SK-N-SH (cell line): ENCODE measurements around the gene TULP4. TPM values are rescaled to one million over a fixed set of nuclear protein-coding genes. Genes with fewer than 3 reads are reported as not detected.
"Not testable (repeated sequence)": the region's sequence is repeated elsewhere in the genome, so short reads cannot be mapped to it uniquely, and the experiment has no call there.

Source experiments
- CTCF ChIA-PET: fragments of 300-600, 350-600 bp; formaldehyde crosslinking; extraction: SDS; loops from one replicate; lab custom pipeline; 2021; lab: Yijun Ruan, JAX
- POLR2A ChIA-PET: fragments of 350-600 bp; sonication (Branson Sonifier 250); formaldehyde crosslinking; extraction: SDS; loops from one replicate; lab custom pipeline; 2020; ENCODE audit warnings: antibody characterized with exemption, inconsistent platforms; lab: Yijun Ruan, JAX
- DNase-seq: peaks from one replicate; pipeline ENCODE4 v3.0.0; 2012
- H2AFZ ChIP-seq: fragments of 200-600 bp; sonication (generic); 2 replicates; pipeline ENCODE4 v1.8.1; 2016; ENCODE audit warnings: antibody characterized with exemption, mild to moderate bottlenecking, low read depth
- H3F3A ChIP-seq: fragments of 200-600 bp; sonication (generic); replicated peaks from 2 replicates; pipeline ENCODE3; 2016; ENCODE audit warnings: antibody characterized with exemption, mild to moderate bottlenecking; ENCODE audit not compliant: insufficient read depth
- H3K27ac ChIP-seq, 2 experiments: fragments of 200-500 bp in 1 of 2; fragments of 200-600 bp in 1 of 2; sonication (Bioruptor generic) in 1 of 2; sonication (generic), shearing (Covaris generic) in 1 of 2; 2 replicates each; pipeline versions ENCODE4 v1.5.1 to v1.6.1; 2014 to 2016; ENCODE audit warnings: low read depth in 2 of 2, inconsistent platforms in 1 of 2, low read length in 1 of 2, mild to moderate bottlenecking in 1 of 2, mixed read lengths in 1 of 2
- H3K27me3 ChIP-seq: fragments of 200-600 bp; sonication (generic), shearing (Covaris generic); 2 replicates; pipeline ENCODE4 v1.6.1; 2016; ENCODE audit warnings: mixed run types; ENCODE audit not compliant: insufficient read depth
- H3K36me3 ChIP-seq, 2 experiments: fragments of 200-500 bp in 1 of 2; fragments of 200-600 bp in 1 of 2; sonication (Bioruptor generic) in 1 of 2; sonication (generic) in 1 of 2; replicated peaks in 1 of 2; 2 replicates each; pipeline versions ENCODE3 to v1.5.1; 2014 to 2016; ENCODE audit warnings: low read length in 1 of 2, mild to moderate bottlenecking in 1 of 2; ENCODE audit not compliant: insufficient read depth in 2 of 2, control insufficient read depth in 1 of 2
- H3K4me1 ChIP-seq, 2 experiments: fragments of 200-500 bp in 1 of 2; fragments of 200-600 bp in 1 of 2; sonication (Bioruptor generic) in 1 of 2; sonication (generic), shearing (Covaris generic) in 1 of 2; 2 replicates each; pipeline versions ENCODE4 v1.5.1 to v1.6.1; 2014 to 2016; ENCODE audit warnings: low read depth in 1 of 2, low read length in 1 of 2, mixed run types in 1 of 2; ENCODE audit not compliant: insufficient read depth in 2 of 2, control insufficient read depth in 1 of 2
- H3K4me2 ChIP-seq: fragments of 200-600 bp; sonication (generic), shearing (Covaris generic); 2 replicates; pipeline ENCODE4 v1.6.1; 2017; ENCODE audit warnings: mixed run types
- H3K4me3 ChIP-seq, 2 experiments: fragments of 200-500 bp in 1 of 2; fragments of 200-600 bp in 1 of 2; sonication (Bioruptor generic) in 1 of 2; sonication (generic), shearing (Covaris generic) in 1 of 2; 2 replicates each; pipeline versions ENCODE4 v1.5.1 to v1.8.1; 2014 to 2016; ENCODE audit warnings: low read depth in 2 of 2, inconsistent platforms in 1 of 2, low read length in 1 of 2, mild to moderate bottlenecking in 1 of 2, mixed read lengths in 1 of 2, moderate library complexity in 1 of 2
- H3K79me2 ChIP-seq: fragments of 200-600 bp; sonication (generic); 2 replicates; pipeline ENCODE4 v1.8.1; 2017; ENCODE audit warnings: mild to moderate bottlenecking; ENCODE audit not compliant: insufficient read depth
- H3K9ac ChIP-seq: fragments of 200-600 bp; sonication (generic); 2 replicates; pipeline ENCODE4 v1.6.1; 2017; ENCODE audit warnings: mixed run types
- H3K9me2 ChIP-seq: fragments of 200-600 bp; sonication (generic); 2 replicates; pipeline ENCODE4 v1.6.1; 2017; ENCODE audit warnings: mixed run types
- H3K9me3 ChIP-seq: fragments of 200-600 bp; sonication (generic); 2 replicates; pipeline ENCODE4 v1.6.1; 2017; ENCODE audit warnings: mixed run types, mild to moderate bottlenecking, moderate library complexity
- H4K20me1 ChIP-seq: fragments of 200-600 bp; sonication (generic); 2 replicates; pipeline ENCODE4 v1.6.1; 2017; ENCODE audit warnings: mild to moderate bottlenecking, mixed run types; ENCODE audit not compliant: insufficient read depth
- EP300 ChIP-seq, 2 experiments: IDR thresholded peaks; 2 replicates each; pipeline versions ENCODE4 v1.4.0 to v1.6.1; 2012; ENCODE audit warnings: borderline replicate concordance in 1 of 2, low read depth in 1 of 2, low read length in 1 of 2
- EZH2phosphoT487 ChIP-seq: fragments of 200-600 bp; sonication (generic); IDR thresholded peaks from 2 replicates; pipeline ENCODE4 v1.6.1; 2017; ENCODE audit warnings: low read depth, mixed run types, mild to moderate bottlenecking, antibody characterized with exemption, moderate library complexity, borderline replicate concordance
- FOXM1 ChIP-seq: IDR thresholded peaks from 2 replicates; pipeline ENCODE4 v1.4.0; 2012; ENCODE audit warnings: low read depth, mild to moderate bottlenecking
- GABPA ChIP-seq: IDR thresholded peaks from 2 replicates; pipeline ENCODE4 v1.4.0; 2012; ENCODE audit warnings: low read depth, mild to moderate bottlenecking
- PBX3 ChIP-seq: IDR thresholded peaks from 2 replicates; pipeline ENCODE4; 2012
- POLR2AphosphoS5 ChIP-seq: IDR thresholded peaks from 2 replicates; pipeline ENCODE4 v1.6.1; 2012; ENCODE audit warnings: low read depth, low read length
- RAD21 ChIP-seq: IDR thresholded peaks from 2 replicates; pipeline ENCODE4 v1.6.1; 2012; ENCODE audit warnings: mild to moderate bottlenecking, low read length
- RCOR1 ChIP-seq: fragments of 150-350 bp; IDR thresholded peaks from 2 replicates; pipeline ENCODE4 v1.6.1; 2017; ENCODE audit warnings: antibody characterized with exemption, low read length
- USF2 ChIP-seq: fragments of 150-350 bp; IDR thresholded peaks from 2 replicates; pipeline ENCODE4 v1.6.1; 2017; ENCODE audit warnings: antibody characterized with exemption, low read length, low read depth, borderline replicate concordance
- WGBS: methylation state at CpG from one replicate; pipeline ENCODE4 v1.1.6; 2017; ENCODE audit warnings: low lambda C conversion rate; 5-methylcytosine and 5-hydroxymethylcytosine counted together
- polyA plus RNA-seq, 3 experiments: library from polyadenylated mRNA; depleted of rRNA; stranded (reverse); fragments of >200 nt; gene quantifications; 2 replicates each; pipeline ENCODE4 v1.2.3, GENCODE V29; 2012
- TF ChIP-seq, protein P1 (sequence below): fragments of 150-350 bp; IDR thresholded peaks from 2 replicates; pipeline ENCODE4 v1.6.1; 2016; ENCODE audit warnings: mild to moderate bottlenecking, low read depth, low read length
- TF ChIP-seq, protein P2 (sequence below): IDR thresholded peaks from 2 replicates; pipeline ENCODE4 v1.6.1; 2012; ENCODE audit warnings: mild to moderate bottlenecking, low read depth, low read length, moderate library complexity

The TULP4 gene
- polyA plus RNA-seq, 1 of the 3 experiments (the other 2 are of a cell fraction), result 5.9 TPM

DNA sequence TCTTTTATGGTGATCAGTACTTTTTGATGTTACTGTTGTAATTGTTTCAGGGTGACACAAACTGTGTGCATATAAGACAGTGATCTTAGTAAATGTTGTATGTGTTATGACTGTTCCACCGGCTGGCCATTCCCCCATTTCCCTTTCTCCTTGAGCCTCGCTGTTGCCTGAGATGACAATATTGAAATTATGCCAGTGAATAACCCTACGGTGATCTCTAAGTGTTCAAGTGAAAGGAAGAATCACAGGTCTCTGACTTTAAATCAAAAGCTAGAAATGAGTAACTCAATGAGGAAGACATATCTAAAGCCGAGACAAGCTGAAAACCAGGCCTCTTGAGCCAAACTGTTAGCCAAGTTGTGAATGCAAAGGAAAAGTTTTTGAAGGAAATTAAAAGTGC is 32.3 kb downstream of the TULP4 start:
- Histone ChIP-seq H3K79me2 (peaks cover 65% of the 10 kb centered on the region), H3K9me2 (no peaks in the 10 kb centered on the region)
- TF ChIP-seq, protein P1, sequence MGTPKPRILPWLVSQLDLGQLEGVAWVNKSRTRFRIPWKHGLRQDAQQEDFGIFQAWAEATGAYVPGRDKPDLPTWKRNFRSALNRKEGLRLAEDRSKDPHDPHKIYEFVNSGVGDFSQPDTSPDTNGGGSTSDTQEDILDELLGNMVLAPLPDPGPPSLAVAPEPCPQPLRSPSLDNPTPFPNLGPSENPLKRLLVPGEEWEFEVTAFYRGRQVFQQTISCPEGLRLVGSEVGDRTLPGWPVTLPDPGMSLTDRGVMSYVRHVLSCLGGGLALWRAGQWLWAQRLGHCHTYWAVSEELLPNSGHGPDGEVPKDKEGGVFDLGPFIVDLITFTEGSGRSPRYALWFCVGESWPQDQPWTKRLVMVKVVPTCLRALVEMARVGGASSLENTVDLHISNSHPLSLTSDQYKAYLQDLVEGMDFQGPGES, result no peak
- TF ChIP-seq PBX3 (no peak), EP300 (IDR thresholded peaks at IDR 0.05; ENCODE audit: borderline replicate concordance in 1 of 2, low read depth in 1 of 2, low read length in 1 of 2) (no peak), RCOR1 (no peak), RAD21 (no peak), EZH2phosphoT487 (no peak), POLR2AphosphoS5 (no peak), USF2 (no peak), FOXM1 (no peak), GABPA (no peak)
- TF ChIP-seq, protein P2, sequence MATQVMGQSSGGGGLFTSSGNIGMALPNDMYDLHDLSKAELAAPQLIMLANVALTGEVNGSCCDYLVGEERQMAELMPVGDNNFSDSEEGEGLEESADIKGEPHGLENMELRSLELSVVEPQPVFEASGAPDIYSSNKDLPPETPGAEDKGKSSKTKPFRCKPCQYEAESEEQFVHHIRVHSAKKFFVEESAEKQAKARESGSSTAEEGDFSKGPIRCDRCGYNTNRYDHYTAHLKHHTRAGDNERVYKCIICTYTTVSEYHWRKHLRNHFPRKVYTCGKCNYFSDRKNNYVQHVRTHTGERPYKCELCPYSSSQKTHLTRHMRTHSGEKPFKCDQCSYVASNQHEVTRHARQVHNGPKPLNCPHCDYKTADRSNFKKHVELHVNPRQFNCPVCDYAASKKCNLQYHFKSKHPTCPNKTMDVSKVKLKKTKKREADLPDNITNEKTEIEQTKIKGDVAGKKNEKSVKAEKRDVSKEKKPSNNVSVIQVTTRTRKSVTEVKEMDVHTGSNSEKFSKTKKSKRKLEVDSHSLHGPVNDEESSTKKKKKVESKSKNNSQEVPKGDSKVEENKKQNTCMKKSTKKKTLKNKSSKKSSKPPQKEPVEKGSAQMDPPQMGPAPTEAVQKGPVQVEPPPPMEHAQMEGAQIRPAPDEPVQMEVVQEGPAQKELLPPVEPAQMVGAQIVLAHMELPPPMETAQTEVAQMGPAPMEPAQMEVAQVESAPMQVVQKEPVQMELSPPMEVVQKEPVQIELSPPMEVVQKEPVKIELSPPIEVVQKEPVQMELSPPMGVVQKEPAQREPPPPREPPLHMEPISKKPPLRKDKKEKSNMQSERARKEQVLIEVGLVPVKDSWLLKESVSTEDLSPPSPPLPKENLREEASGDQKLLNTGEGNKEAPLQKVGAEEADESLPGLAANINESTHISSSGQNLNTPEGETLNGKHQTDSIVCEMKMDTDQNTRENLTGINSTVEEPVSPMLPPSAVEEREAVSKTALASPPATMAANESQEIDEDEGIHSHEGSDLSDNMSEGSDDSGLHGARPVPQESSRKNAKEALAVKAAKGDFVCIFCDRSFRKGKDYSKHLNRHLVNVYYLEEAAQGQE, result no peak
- TF ChIP-seq, all 33 proteins: peak for 0
- Histone ChIP-seq H3K4me2 (no peak overlapping the region), H3K4me3 (no peak overlapping the region), H4K20me1 (no peaks in the 10 kb centered on the region), H3K27me3 (no peaks in the 10 kb centered on the region), H2AFZ (no peak overlapping the region), H3K27ac (no peak overlapping the region), H3F3A (no peaks in the 10 kb centered on the region), H3K9ac (no peak overlapping the region), H3K4me1 (no peaks in the 10 kb centered on the region), H3K36me3 (peaks cover 3 to 13% of the 10 kb centered on the region in 2 experiments), H3K9me3 (peaks cover 6% of the 10 kb centered on the region; the same call in 1 of the 2 replicates)
- ChIA-PET POLR2A (interaction anchor here (0.7 kb wide), 1 partner anchor 17 kb away, joined by 3 read pairs; no protein-coding TSS in a partner anchor), CTCF (interaction anchor here (0.9 kb wide), 1 partner anchor 195 kb away, joined by 3 read pairs; no protein-coding TSS in a partner anchor)
- DNase-seq, result no peak
- over 99% methylated on average over 4 of the region's 4 CpGs for WGBS

- H3K9me2 ChIP-seq, H3K27me3 ChIP-seq, POLR2A ChIA-PET, H3K9ac ChIP-seq, DNase-seq, H3K4me2 ChIP-seq, H3K4me1 ChIP-seq, H3K27ac ChIP-seq, H3F3A ChIP-seq, H3K4me3 ChIP-seq, H4K20me1 ChIP-seq, H2AFZ ChIP-seq, H3K9me3 ChIP-seq: not testable (repeated sequence)
- H3K79me2 ChIP-seq, result peaks cover 58% of the 10 kb centered on the region
- 95% methylated on average over 6 of the region's 6 CpGs for WGBS
- peaks cover 3 to 13% of the 10 kb centered on the region in 2 experiments for H3K36me3 ChIP-seq
- CTCF ChIA-PET, result interaction anchor here (0.9 kb wide), 1 partner anchor 194 kb away, joined by 3 read pairs; no protein-coding TSS in a partner anchor
These were observed 33.2 kb downstream of the TULP4 start for GRCh38 chr6:158345444-158345843.
